ENCODE data around the gene EHMT1. TPM values are rescaled to one million over a fixed set of nuclear protein-coding genes. Genes with fewer than 3 reads are reported as not detected.

The EHMT1 gene
- total and polyA plus RNA-seq, 2 of the 13 experiments (the other 11 are each of a cell fraction or from before 2014, with no cell fraction given), result 23.0 to 27.1 TPM

- Histone ChIP-seq H2AFZ (ENCODE audit: low read length) (no peak overlapping the region), H3K9me3 (ENCODE audit: low read length) (peaks cover 2% of the 10 kb centered on the region; the same call in 1 of the 2 replicates), H3K4me2 (ENCODE audit: low read depth, low read length) (no peak overlapping the region), H3K4me1 (ENCODE audit: insufficient read depth, low read length) (no peaks in the 10 kb centered on the region), H3K27ac (ENCODE audit: extremely low read length, insufficient read depth, low read length) (no peak overlapping the region), H3K36me3 (replicated peaks in 1 of 2; ENCODE audit: control insufficient read depth in 1 of 2, insufficient read depth in 2 of 2, low read length in 2 of 2) (no peaks in the 10 kb centered on the region), H3K9ac (ENCODE audit: insufficient read depth, low read depth, low read length) (no peak overlapping the region), H4K20me1 (ENCODE audit: insufficient read depth, low read length) (no peaks in the 10 kb centered on the region), H3K4me3 (replicated peaks in 1 of 3; ENCODE audit: insufficient read depth in 1 of 3, low read depth in 2 of 3, low read length in 3 of 3) (no peak overlapping the region), H3K79me2 (ENCODE audit: insufficient read depth, low read length) (no peaks in the 10 kb centered on the region), H3K27me3 (ENCODE audit: control insufficient read depth in 1 of 2, insufficient read depth in 2 of 2, low read length in 2 of 2) (peaks cover 0 to 14% of the 10 kb centered on the region in 2 experiments; a peak in 2 of 5 replicates)
- intact Hi-C loops (cut with micrococcal nuclease; ENCODE audit: unreplicated experiment) (no loop called here), in situ Hi-C loops (cut with HindIII; ENCODE audit: extremely low pct_ligation_motif_present, low pct_unique_long_range_greater_than_20kb) (no loop called here)
- FAIRE-seq, result no peak
- ChIA-PET CTCF (ENCODE audit: low intra/inter-chr PET ratio, low total read pairs) (no interaction called here), POLR2A (no interaction called here)
- TF ChIP-seq MNT (IDR thresholded peaks at IDR 0.05) (no peak), HNRNPUL1 (IDR thresholded peaks at IDR 0.05; ENCODE audit: low read depth, low read length) (no peak)
- DNase-seq (ENCODE audit: low spot score), result no peak
- ATAC-seq, result no peak
- no TSS peak for BruUV-seq (replicated peaks)
- 28% methylated on average over 16 of the region's 18 CpGs for WGBS (ENCODE audit: low lambda C conversion rate)
Observed at GRCh38 chr9:137865581-137866145, 246.9 kb downstream of the EHMT1 start.

- intact Hi-C loops (cut with micrococcal nuclease; ENCODE audit: unreplicated experiment), result no loop called here
- no peaks in the 10 kb centered on the region for H4K20me1 ChIP-seq (ENCODE audit: insufficient read depth, low read length)
- H3K4me2 ChIP-seq (ENCODE audit: low read depth, low read length), result no peak overlapping the region
- DNase-seq (ENCODE audit: low spot score) (no peak), ATAC-seq (no peak), FAIRE-seq (no peak)
- no peaks in the 10 kb centered on the region for H3K36me3 ChIP-seq (replicated peaks in 1 of 2; ENCODE audit: control insufficient read depth in 1 of 2, insufficient read depth in 2 of 2, low read length in 2 of 2)
- H3K27me3 ChIP-seq (ENCODE audit: control insufficient read depth in 1 of 2, insufficient read depth in 2 of 2, low read length in 2 of 2), result peaks cover 0 to 14% of the 10 kb centered on the region in 2 experiments; a peak in 2 of 5 replicates
- no peaks in the 10 kb centered on the region for H3K4me1 ChIP-seq (ENCODE audit: insufficient read depth, low read length)
- in situ Hi-C loops (cut with HindIII; ENCODE audit: extremely low pct_ligation_motif_present, low pct_unique_long_range_greater_than_20kb), result no loop called here
- no TSS peak for BruUV-seq (replicated peaks)
- no peak overlapping the region for H3K4me3 ChIP-seq (replicated peaks in 1 of 3; ENCODE audit: insufficient read depth in 1 of 3, low read depth in 2 of 3, low read length in 3 of 3)
- H3K79me2 ChIP-seq (ENCODE audit: insufficient read depth, low read length), result no peaks in the 10 kb centered on the region
- ChIA-PET POLR2A (no interaction called here), CTCF (ENCODE audit: low intra/inter-chr PET ratio, low total read pairs) (no interaction called here)
- H3K9me3 ChIP-seq (ENCODE audit: low read length), result no peaks in the 10 kb centered on the region
- 11% methylated on average over 19 of the region's 21 CpGs for WGBS (ENCODE audit: low lambda C conversion rate)
- H3K27ac ChIP-seq (ENCODE audit: extremely low read length, insufficient read depth, low read length), result no peak overlapping the region
- H3K9ac ChIP-seq (ENCODE audit: insufficient read depth, low read depth, low read length), result no peak overlapping the region
- no peak overlapping the region for H2AFZ ChIP-seq (ENCODE audit: low read length)
- TF ChIP-seq IRF2 (CRISPR knock-in tag; IDR thresholded peaks at IDR 0.05) (no peak), ZNF225 (CRISPR knock-in tag; IDR thresholded peaks at IDR 0.05) (no peak), ZNF619 (CRISPR knock-in tag; IDR thresholded peaks at IDR 0.05) (no peak), ZNF83 (CRISPR knock-in tag; IDR thresholded peaks at IDR 0.05; ENCODE audit: borderline replicate concordance) (no peak), ZNF879 (CRISPR knock-in tag; IDR thresholded peaks at IDR 0.05) (no peak), ZNF530 (CRISPR knock-in tag; IDR thresholded peaks at IDR 0.05; ENCODE audit: low read depth) (no peak), YY1 (IDR thresholded peaks at IDR 0.05; ENCODE audit: insufficient read depth, insufficient replicate concordance, low read depth, low read length) (no peak), GMEB1 (CRISPR knock-in tag; IDR thresholded peaks at IDR 0.05; ENCODE audit: borderline replicate concordance) (no peak), KLF6 (CRISPR knock-in tag; IDR thresholded peaks at IDR 0.05) (no peak), STAG1 (CRISPR knock-in tag; IDR thresholded peaks at IDR 0.05) (no peak), HNRNPUL1 (IDR thresholded peaks at IDR 0.05; ENCODE audit: low read depth, low read length) (no peak), NCOA5 (CRISPR knock-in tag; IDR thresholded peaks at IDR 0.05) (no peak)
Observed at GRCh38 chr9:137866226-137867141, 247.7 kb downstream of the EHMT1 start.

Data from HepG2 (cell line).